Retina (tissue), 1 donor: ENCODE results near the gene PCDH1.
"Not testable (repeated sequence)": the region's sequence is repeated elsewhere in the genome, so short reads cannot be mapped to it uniquely, and the experiment has no call there.

Source experiments
- DNase-seq: peaks from one replicate; pipeline ENCODE4 v3.0.0-alpha.2; 2016

PCDH1 gene

GRCh38 chr5:141826674-141827073, 51.5 kb downstream of the PCDH1 start:
- no peak for DNase-seq

DNA sequence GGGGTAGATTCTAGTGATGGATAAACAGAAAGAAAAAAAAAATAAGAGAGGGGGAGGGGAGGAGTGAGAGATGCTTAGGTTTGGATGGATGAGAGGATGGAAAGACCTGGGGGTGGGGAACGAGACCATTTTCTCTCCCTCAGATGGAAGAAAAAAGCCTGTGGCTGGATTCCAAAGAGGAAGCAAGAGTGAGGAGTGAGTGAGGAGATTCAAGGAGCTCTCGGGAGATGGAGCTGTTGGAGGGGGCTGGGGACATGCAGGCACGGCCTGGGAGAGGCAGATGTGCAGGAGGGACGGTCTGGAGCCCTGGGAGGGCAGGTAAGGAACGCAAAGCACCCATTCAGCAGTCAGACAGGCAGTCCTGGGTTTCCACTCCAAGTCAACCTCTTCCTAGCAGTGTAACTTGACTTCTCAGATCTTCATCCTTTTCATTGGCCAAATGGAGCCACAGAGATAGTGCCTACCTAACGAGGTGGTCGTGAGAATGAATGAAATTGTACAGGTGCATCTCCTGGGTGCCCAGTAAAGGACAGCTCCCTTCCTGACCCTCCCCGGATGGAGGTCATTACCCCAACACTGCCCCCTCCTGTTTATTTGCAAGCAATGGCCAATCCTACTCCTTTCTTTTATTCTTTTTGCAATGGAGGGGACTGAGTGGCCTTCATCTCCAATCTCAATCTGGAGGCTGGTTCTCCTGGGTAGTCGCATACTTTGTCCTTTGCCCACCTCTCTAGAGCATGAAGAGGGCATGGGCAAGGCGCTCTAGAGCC, 52.2 kb downstream of the PCDH1 start:
- DNase-seq: no peak

- no peak for DNase-seq
Measured at GRCh38 chr5:141825241-141825671, 53.0 kb downstream of the PCDH1 start.

- no peak for DNase-seq
Measured at GRCh38 chr5:141824717-141825116, 53.5 kb downstream of the PCDH1 start.

- no peak for DNase-seq
Measured at GRCh38 chr5:141823056-141823455, 55.2 kb downstream of the PCDH1 start.

GRCh38 chr5:141822144-141822543, 56.1 kb downstream of the PCDH1 start:
- DNase-seq: no peak

DNA sequence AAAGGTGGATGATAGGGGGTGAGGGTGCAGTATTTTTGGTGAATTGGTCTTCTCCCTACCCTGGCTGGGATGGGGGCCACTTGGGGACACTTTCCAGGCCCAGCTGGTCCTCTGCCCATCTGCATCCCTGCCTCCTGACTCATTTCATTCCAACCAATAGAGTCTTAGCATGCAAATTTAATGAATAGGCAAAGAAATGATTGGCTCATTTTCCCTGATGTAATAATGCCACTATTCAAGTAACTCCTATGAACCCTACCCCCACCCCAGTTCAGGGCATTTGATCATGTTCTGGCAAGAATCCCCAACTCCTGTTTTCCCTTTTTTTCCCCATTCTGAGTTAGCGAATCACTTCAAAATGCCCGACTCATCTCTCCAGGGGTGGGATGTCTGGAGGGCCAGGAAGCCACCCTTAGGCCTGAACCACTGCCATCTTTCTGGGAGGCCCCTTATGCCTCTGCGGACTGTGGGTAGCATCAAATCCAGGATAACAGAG, 56.7 kb downstream of the PCDH1 start:
- no peak for DNase-seq

- not testable (repeated sequence) for DNase-seq
Measured at GRCh38 chr5:141820686-141821085, 57.5 kb downstream of the PCDH1 start.

GRCh38 chr5:141817631-141818030, 60.6 kb downstream of the PCDH1 start:
- no peak for DNase-seq

DNA sequence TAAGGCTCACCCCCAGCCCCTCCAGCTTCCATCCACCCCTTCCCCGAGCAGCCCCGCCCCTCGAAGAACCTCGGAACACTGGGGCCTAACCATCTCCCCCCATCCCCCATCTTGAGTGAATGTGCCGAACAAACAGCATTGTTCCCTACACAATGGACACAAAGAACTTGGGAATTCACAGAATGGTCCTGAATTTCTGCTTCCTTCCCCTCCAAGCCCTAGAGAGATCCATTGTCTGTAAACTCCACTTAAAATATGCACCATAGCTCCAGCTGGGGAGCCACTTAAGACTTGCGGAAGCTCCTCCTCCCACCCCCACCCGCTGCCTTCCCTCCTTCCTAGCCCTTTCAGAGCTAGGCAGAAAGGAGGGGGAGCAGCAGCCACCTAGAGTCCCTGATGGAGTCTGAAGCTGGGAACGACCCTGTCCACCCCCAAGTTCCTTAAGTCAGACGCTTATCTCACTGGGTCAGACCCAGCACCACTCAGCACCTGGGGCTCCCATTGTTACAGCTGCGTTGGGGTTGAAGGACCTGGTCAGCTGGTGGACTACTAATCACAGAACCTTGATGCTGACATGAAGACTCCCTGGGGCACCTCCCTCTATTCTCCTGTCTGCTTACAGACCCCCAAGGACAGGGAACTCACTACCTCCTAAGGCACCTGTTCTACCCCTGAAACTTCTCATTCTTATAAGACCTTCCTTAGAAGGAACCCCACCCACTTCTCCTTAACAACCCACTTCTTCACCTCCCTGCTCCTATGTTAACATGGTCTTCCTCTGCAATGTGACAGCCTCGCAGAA, 61.4 kb downstream of the PCDH1 start:
- peak; percentile 52 for DNase-seq

DNA sequence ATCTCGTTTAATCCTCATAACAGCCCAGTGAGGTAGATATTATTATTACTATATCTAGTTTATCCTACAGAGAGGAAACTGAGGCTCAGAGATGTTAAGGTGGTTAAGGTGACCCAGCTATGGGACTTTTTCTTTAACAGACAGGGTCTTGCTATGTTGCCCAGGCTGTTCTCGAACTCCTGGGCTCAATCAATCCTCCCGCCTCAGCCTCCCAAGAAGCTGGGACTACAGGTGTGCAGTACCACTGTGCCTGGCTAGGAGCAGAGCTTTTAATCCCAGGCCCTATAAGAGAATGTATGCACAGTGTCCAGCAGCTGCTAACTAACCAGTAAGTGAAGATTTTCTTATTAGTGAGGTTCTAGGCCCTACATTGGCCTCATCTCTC, 62.4 kb downstream of the PCDH1 start:
- no peak for DNase-seq

DNA sequence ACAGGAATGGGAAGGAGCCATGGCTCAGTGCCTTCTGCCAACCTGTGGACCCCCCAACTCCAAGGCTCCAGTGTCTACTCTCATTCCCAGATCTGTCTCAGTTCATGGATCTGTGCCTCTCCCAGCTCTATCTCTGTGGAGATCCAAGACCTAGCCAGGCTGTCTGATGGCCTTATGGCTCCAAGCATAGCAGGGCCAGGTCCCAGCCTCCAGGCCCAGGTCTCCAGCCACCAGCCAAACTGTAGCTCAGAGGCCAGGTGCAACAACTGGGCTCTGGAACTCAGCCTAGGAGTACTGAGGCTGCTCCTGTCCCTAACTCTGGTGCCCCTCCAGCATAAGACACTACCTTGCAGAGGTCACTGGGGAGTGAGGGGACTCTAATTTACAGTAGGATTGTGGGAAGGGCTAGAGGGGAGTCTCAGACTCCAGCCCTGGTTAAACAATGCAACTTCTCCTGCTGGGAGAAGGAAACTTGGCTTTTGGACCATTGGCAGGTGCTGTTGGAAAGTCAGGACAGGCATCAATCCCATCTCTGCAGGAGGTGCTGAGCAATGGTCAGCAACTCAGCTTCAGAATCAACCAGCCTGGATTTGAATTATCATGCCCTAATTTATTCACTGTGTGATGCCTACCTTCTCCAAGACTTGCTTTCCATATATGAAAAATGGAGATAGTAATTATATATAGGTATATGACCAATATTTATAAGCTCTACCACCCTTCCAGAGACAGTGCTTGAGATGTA, 63.0 kb downstream of the PCDH1 start:
- no peak for DNase-seq

- DNase-seq: peak; percentile 71
Measured at GRCh38 chr5:141814064-141814964, 63.9 kb downstream of the PCDH1 start.

- DNase-seq: no peak
Measured at GRCh38 chr5:141812512-141812911, 65.7 kb downstream of the PCDH1 start.

- peak; percentile 85 for DNase-seq
Measured at GRCh38 chr5:141811287-141812155, 66.7 kb downstream of the PCDH1 start.

DNA sequence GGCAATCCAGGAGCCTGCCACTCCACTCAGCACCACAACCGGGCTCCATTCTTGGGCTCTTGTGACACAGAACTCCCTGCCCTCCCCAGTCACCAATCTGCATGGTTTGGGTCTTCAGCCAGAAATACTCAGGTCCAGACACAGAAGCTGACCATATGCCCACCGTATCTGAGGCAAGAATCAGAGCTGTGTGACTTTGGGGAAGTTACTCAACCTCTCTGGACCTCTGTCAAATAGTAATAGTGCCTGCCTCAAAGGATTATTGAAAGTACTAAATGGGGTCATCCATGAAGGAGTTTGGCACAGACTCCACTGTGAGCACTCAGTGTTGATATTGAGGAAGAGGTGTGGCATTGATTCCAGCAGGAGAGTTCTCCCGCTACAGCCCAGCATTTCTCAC, 67.5 kb downstream of the PCDH1 start:
- no peak for DNase-seq

DNA sequence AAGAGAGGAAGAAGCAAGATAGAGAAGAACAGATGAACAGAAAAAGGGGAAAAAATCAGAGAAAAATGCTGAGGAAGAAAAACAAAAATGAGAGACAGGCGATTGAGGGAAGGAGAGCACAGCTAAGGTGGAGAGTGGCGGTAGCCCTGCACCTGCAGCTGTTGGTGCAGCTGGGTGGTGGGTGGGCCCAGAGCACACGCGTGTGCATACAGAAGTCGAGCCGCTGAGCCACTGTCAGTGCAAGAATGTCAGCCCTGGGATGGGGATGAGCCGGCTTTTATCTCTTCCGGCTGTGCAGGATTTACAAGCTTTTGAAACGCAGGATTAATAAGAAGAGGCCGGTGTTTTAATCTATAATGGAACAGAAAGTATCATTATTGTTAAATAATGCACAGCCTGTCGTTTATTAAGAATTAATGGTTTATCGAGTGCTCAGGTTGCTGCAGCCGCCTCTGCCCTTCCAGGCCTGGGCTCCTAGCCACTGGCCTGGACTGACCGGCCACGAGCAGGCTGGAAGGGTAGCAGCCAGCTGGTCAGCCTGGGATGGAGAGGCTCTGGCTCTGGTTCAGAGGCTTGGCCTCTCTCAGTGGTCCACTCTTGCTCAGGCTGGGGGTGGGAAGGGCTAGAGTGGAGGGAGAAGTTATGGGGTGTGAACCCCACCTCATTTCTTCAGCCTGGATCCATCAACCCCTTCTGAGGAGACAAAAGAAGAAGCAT, 68.7 kb downstream of the PCDH1 start:
- peak; percentile 31 for DNase-seq

GRCh38 chr5:141808857-141809256, 69.4 kb downstream of the PCDH1 start:
- no peak for DNase-seq

- no peak for DNase-seq
Measured at GRCh38 chr5:141807732-141808131, 70.5 kb downstream of the PCDH1 start.

GRCh38 chr5:141807329-141807728, 70.9 kb downstream of the PCDH1 start:
- DNase-seq: no peak
